Calu3 (cell line): ENCODE measurements around the gene CACNB4. TPM values are rescaled to one million over a fixed set of nuclear protein-coding genes. Genes with fewer than 3 reads are reported as not detected.

ENCODE experiments used
- BruUV-seq: library from RNA; stranded (reverse); fragments of 400-500 nt; replicated peaks from 2 replicates; lab custom pipeline; 2021; lab: Mats Ljungman, UMichigan
- CTCF ChIA-PET: fragments of 300-600 bp; sonication (Branson Sonifier 250); formaldehyde crosslinking; loops from one replicate; lab custom pipeline; 2022; ENCODE audit warnings: antibody characterized with exemption; lab: Charles Lee
- DNase-seq: peaks from one replicate; pipeline ENCODE4 v3.0.0; 2022
- H3K27ac Mint-ChIP-seq: one replicate; pipeline ENCODE4 v1.8.0; 2022; ENCODE audit warnings: mixed read lengths; ENCODE audit not compliant: unreplicated experiment
- H3K27me3 Mint-ChIP-seq: one replicate; pipeline ENCODE4 v1.8.0; 2022; ENCODE audit warnings: mixed read lengths; ENCODE audit not compliant: unreplicated experiment
- H3K36me3 Mint-ChIP-seq: one replicate; pipeline ENCODE4 v1.8.0; 2022; ENCODE audit warnings: mild to moderate bottlenecking, moderate library complexity, mixed read lengths; ENCODE audit not compliant: insufficient read depth, unreplicated experiment
- H3K4me1 Mint-ChIP-seq: one replicate; pipeline ENCODE4 v1.8.0; 2022; ENCODE audit warnings: mild to moderate bottlenecking, low read depth, mixed read lengths; ENCODE audit not compliant: unreplicated experiment
- H3K4me3 Mint-ChIP-seq: one replicate; pipeline ENCODE4 v1.8.0; 2022; ENCODE audit warnings: mild to moderate bottlenecking, low read depth, moderate library complexity, mixed read lengths; ENCODE audit not compliant: unreplicated experiment
- H3K9me3 Mint-ChIP-seq: one replicate; pipeline ENCODE4 v1.8.0; 2022; ENCODE audit warnings: low read depth, mixed read lengths; ENCODE audit not compliant: unreplicated experiment
- CTCF ChIP-seq: fragments of 200-600 bp; IDR thresholded peaks from one replicate; pipeline ENCODE4 v1.8.0; 2022; ENCODE audit warnings: antibody characterized with exemption; ENCODE audit not compliant: unreplicated experiment
- intact Hi-C: fragments of 100-400 bp; cut with micrococcal nuclease; formaldehyde crosslinking; loops from one replicate; pipeline ENCODE4 v1.10.0; 2022; ENCODE audit not compliant: unreplicated experiment
- total RNA-seq: library from RNA; stranded (reverse); gene quantifications from 2 replicates; pipeline ENCODE4 v1.2.3, GENCODE V29; 2022

The CACNB4 gene
- total RNA-seq, 1 experiment from 2014 or later, result 0.33 TPM

- H3K27me3 Mint-ChIP-seq, result no peaks in the 10 kb centered on the region
- TF ChIP-seq CTCF, result no peak
- H3K9me3 Mint-ChIP-seq, result no peaks in the 10 kb centered on the region
- no peaks in the 10 kb centered on the region for H3K4me1 Mint-ChIP-seq
- H3K27ac Mint-ChIP-seq, result no peak overlapping the region
- no peak for DNase-seq
- CTCF ChIA-PET, result no interaction called here
- peaks cover 18% of the 10 kb centered on the region for H3K36me3 Mint-ChIP-seq
- intact Hi-C loops, result no loop called here
- BruUV-seq, result no TSS peak
- H3K4me3 Mint-ChIP-seq, result no peak overlapping the region
Measured at GRCh38 chr2:151786077-151786476, 312.8 kb downstream of the CACNB4 start.

GRCh38 chr2:151783133-151783520 lies 315.7 kb downstream of the CACNB4 start:
- Mint-ChIP-seq H3K36me3 (peaks cover 23% of the 10 kb centered on the region), H3K27ac (no peak overlapping the region), H3K4me1 (no peaks in the 10 kb centered on the region), H3K27me3 (no peaks in the 10 kb centered on the region), H3K4me3 (no peak overlapping the region), H3K9me3 (no peaks in the 10 kb centered on the region)
- DNase-seq, result no peak
- TF ChIP-seq CTCF, result no peak
- no TSS peak for BruUV-seq
- intact Hi-C loops, result no loop called here
- CTCF ChIA-PET, result interaction anchor here (0.6 kb wide), 1 partner anchor 145 kb away, joined by 3 read pairs; no protein-coding TSS in a partner anchor

Other genes with a start within 250 kb of the CACNB4 start
- gene STAM2, start 76.7 kb upstream of the CACNB4 start, total RNA-seq, result 28.7 and 28.8 TPM in 2 replicates
- 42.9 and 46.5 TPM in 2 replicates for gene FMNL2, start 236.1 kb upstream of the CACNB4 start, total RNA-seq